Endothelial cell of umbilical vein (primary cell): ENCODE data around the gene ADAM11. TPM values are rescaled to one million over a fixed set of nuclear protein-coding genes. Genes with fewer than 3 reads are reported as not detected.
"Not testable (repeated sequence)": the region's sequence is repeated elsewhere in the genome, so short reads cannot be mapped to it uniquely, and the experiment has no call there.

Experiments
- BruUV-seq: library from RNA; stranded (reverse); fragments of 400-500 nt; replicated peaks from 2 replicates; lab custom pipeline; 2021; lab: Mats Ljungman, UMichigan
- CTCF ChIA-PET: fragments of 300-600, 350-600 bp; sonication (Branson Sonifier 250); formaldehyde crosslinking; loops from one replicate; lab custom pipeline; 2021; ENCODE audit warnings: antibody characterized with exemption, inconsistent platforms; lab: Charles Lee
- POLR2A ChIA-PET: fragments of 300-600, 350-600 bp; sonication (Branson Sonifier 250); formaldehyde crosslinking; loops from one replicate; lab custom pipeline; 2021; ENCODE audit warnings: antibody characterized with exemption, inconsistent platforms; lab: Charles Lee
- DNase-seq: peaks from one replicate; pipeline ENCODE4 v3.0.0-alpha.2; 2011; ENCODE audit warnings: low read depth, low spot score
- FAIRE-seq: peaks from 2 replicates; lab custom pipeline; 2011; peaks lifted over from hg19 to GRCh38; lab: Jason Lieb, UNC
- H2AFZ ChIP-seq: 2 replicates; pipeline ENCODE4 v1.6.0; 2012; ENCODE audit warnings: low read depth, low read length, control low read depth, inconsistent platforms
- H3K27ac ChIP-seq: 2 replicates; pipeline ENCODE4 v1.5.1; 2011; ENCODE audit warnings: low read depth, mild to moderate bottlenecking, control low read depth, low read length, moderate library complexity; ENCODE audit not compliant: insufficient read depth
- H3K27me3 ChIP-seq, 2 experiments: 2 replicates each; pipeline versions ENCODE4 v1.6.0 to v1.6.1; 2011; ENCODE audit warnings: low read length in 2 of 2, mixed read lengths in 1 of 2; ENCODE audit not compliant: control insufficient read depth in 2 of 2, insufficient read depth in 2 of 2
- H3K36me3 ChIP-seq, 2 experiments: 2 replicates in 1 of 2; 3 replicates in 1 of 2; pipeline ENCODE4 v1.5.1; 2011; ENCODE audit warnings: low read length in 2 of 2, mild to moderate bottlenecking in 1 of 2, moderate library complexity in 1 of 2; ENCODE audit not compliant: control insufficient read depth in 2 of 2, insufficient read depth in 2 of 2; ENCODE audit errors: extremely low read depth in 1 of 2
- H3K4me1 ChIP-seq: 3 replicates; pipeline ENCODE4 v1.5.1; 2011; ENCODE audit warnings: mild to moderate bottlenecking, low read length; ENCODE audit not compliant: control insufficient read depth, insufficient read depth; ENCODE audit errors: extremely low read depth
- H3K4me2 ChIP-seq: 2 replicates; pipeline ENCODE4 v1.6.1; 2011; ENCODE audit warnings: low read length, control low read depth, mixed read lengths; ENCODE audit not compliant: insufficient read depth
- H3K4me3 ChIP-seq, 3 experiments: fragments of 200-600 bp in 1 of 3; sonication (generic), shearing (Covaris generic) in 1 of 3; replicated peaks in 1 of 3; 2 replicates each; pipeline ENCODE4 v1.5.1; 2011 to 2016; ENCODE audit warnings: control low read depth in 3 of 3, low read length in 3 of 3, mild to moderate bottlenecking in 2 of 3, inconsistent platforms in 1 of 3, low read depth in 1 of 3, moderate library complexity in 1 of 3; ENCODE audit not compliant: insufficient read depth in 1 of 3
- H3K79me2 ChIP-seq: 2 replicates; pipeline ENCODE4 v1.6.0; 2012; ENCODE audit warnings: low read length, inconsistent platforms; ENCODE audit not compliant: control insufficient read depth, insufficient read depth
- H3K9ac ChIP-seq: replicated peaks from 2 replicates; pipeline ENCODE3; 2011; ENCODE audit warnings: low read length, control low read depth; ENCODE audit not compliant: insufficient read depth; ENCODE audit errors: extremely low read depth
- H3K9me1 ChIP-seq: replicated peaks from 3 replicates; pipeline ENCODE4 v1.6.0; 2011; ENCODE audit warnings: mild to moderate bottlenecking, low read length; ENCODE audit not compliant: control insufficient read depth, insufficient read depth; ENCODE audit errors: extremely low read depth
- H3K9me3 ChIP-seq: replicated peaks from 2 replicates; pipeline ENCODE4 v1.5.1; 2012; ENCODE audit warnings: low read length, inconsistent platforms; ENCODE audit not compliant: control insufficient read depth, insufficient read depth
- H4K20me1 ChIP-seq: replicated peaks from 2 replicates; pipeline ENCODE3; 2011; ENCODE audit warnings: mild to moderate bottlenecking, low read length; ENCODE audit not compliant: control insufficient read depth, insufficient read depth; ENCODE audit errors: extremely low read depth
- EZH2 ChIP-seq: IDR thresholded peaks from 2 replicates; pipeline ENCODE4 v1.6.1; 2012; ENCODE audit warnings: borderline replicate concordance, low read depth, mild to moderate bottlenecking, moderate library complexity, low read length, inconsistent platforms; ENCODE audit not compliant: severe bottlenecking
- FOS ChIP-seq: IDR thresholded peaks from 2 replicates; pipeline ENCODE4 v1.6.1; 2011; ENCODE audit warnings: mild to moderate bottlenecking, low read length, moderate library complexity, borderline replicate concordance; ENCODE audit not compliant: insufficient read depth
- GATA2 ChIP-seq: IDR thresholded peaks from 2 replicates; pipeline ENCODE4 v1.7.0; 2011; ENCODE audit warnings: low read depth, mild to moderate bottlenecking, moderate library complexity, mixed read lengths, low read length; ENCODE audit not compliant: insufficient read length, insufficient read depth
- JUN ChIP-seq: IDR thresholded peaks from 2 replicates; pipeline ENCODE4 v1.6.1; 2011; ENCODE audit warnings: borderline replicate concordance, low read depth; ENCODE audit not compliant: insufficient read length, insufficient read depth
- MYC ChIP-seq: IDR thresholded peaks from one replicate; pipeline ENCODE4 v1.6.1; 2011; ENCODE audit warnings: mild to moderate bottlenecking, low read depth, low read length
- POLR2A ChIP-seq: IDR thresholded peaks from 2 replicates; pipeline ENCODE4 v1.6.1; 2012; ENCODE audit warnings: low read depth, mild to moderate bottlenecking, control low read depth, low read length
- POLR2AphosphoS5 ChIP-seq: IDR thresholded peaks from 2 replicates; pipeline ENCODE4 v1.6.1; 2012; ENCODE audit warnings: low read depth, mild to moderate bottlenecking, control low read depth, low read length, moderate library complexity; ENCODE audit not compliant: insufficient read depth
- dilution Hi-C: fragments of 300-500 bp; cut with MboI; formaldehyde crosslinking; loops from one replicate; pipeline ENCODE4 v1.15.0; 2019; ENCODE audit warnings: low sequenced_read_pairs; ENCODE audit not compliant: extremely low pct_ligation_motif_present
- intact Hi-C: fragments of 100-400 bp; cut with micrococcal nuclease; formaldehyde crosslinking; loops from one replicate; pipeline ENCODE4 v1.10.0; 2022
- polyA plus RNA-seq, 4 experiments: library from polyadenylated mRNA; depleted of rRNA in 3 of 4; stranded (reverse) in 3 of 4; unstranded in 1 of 4; fragments of >200 nt; gene quantifications; 2 replicates each; pipeline versions ENCODE4 v1.2.1 to v1.2.3, GENCODE V29; 2011 to 2012; ENCODE audit warnings: missing spikeins in 1 of 4
- total RNA-seq: library from RNA; stranded (reverse); gene quantifications from 2 replicates; pipeline ENCODE4 v1.2.3, GENCODE V29; 2021
- TF ChIP-seq, protein P1 (sequence below), 2 donors: IDR thresholded peaks; 1 replicate in 1 of 2; 2 replicates in 1 of 2; pipeline ENCODE4 v1.5.1; 2011; ENCODE audit warnings: low read length in 2 of 2, mild to moderate bottlenecking in 2 of 2, moderate library complexity in 2 of 2, control low read depth in 1 of 2, inconsistent platforms in 1 of 2, low read depth in 1 of 2; ENCODE audit not compliant: insufficient read depth in 1 of 2; ENCODE audit errors: extremely low read depth in 1 of 2
- TF ChIP-seq, protein P2 (sequence below): IDR thresholded peaks from 2 replicates; pipeline ENCODE4 v1.6.1; 2011; ENCODE audit not compliant: insufficient read depth, insufficient read length

Gene ADAM11
- total and polyA plus RNA-seq, 2 donors (not counting 3 experiments of a cell fraction or from before 2014, with no cell fraction given) = 0.71 to 1.1 TPM

GRCh38 chr17:44754276-44754675 is 4.5 kb upstream of the ADAM11 start:
- FAIRE-seq = no peak
- no peaks in the 10 kb centered on the region for H3K79me2 ChIP-seq
- H2AFZ ChIP-seq = no peak overlapping the region
- no TSS peak for BruUV-seq
- TF ChIP-seq MYC = no peak
- TF ChIP-seq, protein P1, sequence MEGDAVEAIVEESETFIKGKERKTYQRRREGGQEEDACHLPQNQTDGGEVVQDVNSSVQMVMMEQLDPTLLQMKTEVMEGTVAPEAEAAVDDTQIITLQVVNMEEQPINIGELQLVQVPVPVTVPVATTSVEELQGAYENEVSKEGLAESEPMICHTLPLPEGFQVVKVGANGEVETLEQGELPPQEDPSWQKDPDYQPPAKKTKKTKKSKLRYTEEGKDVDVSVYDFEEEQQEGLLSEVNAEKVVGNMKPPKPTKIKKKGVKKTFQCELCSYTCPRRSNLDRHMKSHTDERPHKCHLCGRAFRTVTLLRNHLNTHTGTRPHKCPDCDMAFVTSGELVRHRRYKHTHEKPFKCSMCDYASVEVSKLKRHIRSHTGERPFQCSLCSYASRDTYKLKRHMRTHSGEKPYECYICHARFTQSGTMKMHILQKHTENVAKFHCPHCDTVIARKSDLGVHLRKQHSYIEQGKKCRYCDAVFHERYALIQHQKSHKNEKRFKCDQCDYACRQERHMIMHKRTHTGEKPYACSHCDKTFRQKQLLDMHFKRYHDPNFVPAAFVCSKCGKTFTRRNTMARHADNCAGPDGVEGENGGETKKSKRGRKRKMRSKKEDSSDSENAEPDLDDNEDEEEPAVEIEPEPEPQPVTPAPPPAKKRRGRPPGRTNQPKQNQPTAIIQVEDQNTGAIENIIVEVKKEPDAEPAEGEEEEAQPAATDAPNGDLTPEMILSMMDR (IDR thresholded peaks at IDR 0.05; ENCODE audit: extremely low read depth in 1 of 2, insufficient read depth in 1 of 2, low read depth in 1 of 2, low read length in 2 of 2) = no peak
- no peak for TF ChIP-seq POLR2AphosphoS5
- TF ChIP-seq JUN = no peak
- TF ChIP-seq POLR2A = no peak
- no peak for TF ChIP-seq FOS
- TF ChIP-seq EZH2 = no peak
- TF ChIP-seq, protein P2, sequence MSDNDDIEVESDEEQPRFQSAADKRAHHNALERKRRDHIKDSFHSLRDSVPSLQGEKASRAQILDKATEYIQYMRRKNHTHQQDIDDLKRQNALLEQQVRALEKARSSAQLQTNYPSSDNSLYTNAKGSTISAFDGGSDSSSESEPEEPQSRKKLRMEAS = no peak
- no peak for TF ChIP-seq GATA2
- POLR2A ChIA-PET = interaction anchor here (0.6 kb wide), 2 partner anchors 30 to 83 kb away, joined by 3 to 4 read pairs; no protein-coding TSS in a partner anchor
- H3K27me3 ChIP-seq = no peaks in the 10 kb centered on the region
- peaks cover 3 to 7% of the 10 kb centered on the region in 2 experiments for H3K36me3 ChIP-seq
- peaks cover 1% of the 10 kb centered on the region for H3K4me1 ChIP-seq
- no peak for DNase-seq
- dilution Hi-C loops (loop anchor here (25.0 kb wide), 1 partner anchor 108 kb away; no protein-coding TSS in a partner anchor), intact Hi-C loops (no loop called here)
- H3K9ac ChIP-seq = no peak overlapping the region
- no peak overlapping the region for H3K27ac ChIP-seq
- no peak overlapping the region for H3K4me2 ChIP-seq
- no peaks in the 10 kb centered on the region for H3K9me1 ChIP-seq
- H3K9me3 ChIP-seq = no peaks in the 10 kb centered on the region
- no peaks in the 10 kb centered on the region for H4K20me1 ChIP-seq
- CTCF ChIA-PET = interaction anchor here (1.2 kb wide), 2 partner anchors 124 to 266 kb away, joined by 3 read pairs; no protein-coding TSS in a partner anchor
- no peak overlapping the region for H3K4me3 ChIP-seq

DNA sequence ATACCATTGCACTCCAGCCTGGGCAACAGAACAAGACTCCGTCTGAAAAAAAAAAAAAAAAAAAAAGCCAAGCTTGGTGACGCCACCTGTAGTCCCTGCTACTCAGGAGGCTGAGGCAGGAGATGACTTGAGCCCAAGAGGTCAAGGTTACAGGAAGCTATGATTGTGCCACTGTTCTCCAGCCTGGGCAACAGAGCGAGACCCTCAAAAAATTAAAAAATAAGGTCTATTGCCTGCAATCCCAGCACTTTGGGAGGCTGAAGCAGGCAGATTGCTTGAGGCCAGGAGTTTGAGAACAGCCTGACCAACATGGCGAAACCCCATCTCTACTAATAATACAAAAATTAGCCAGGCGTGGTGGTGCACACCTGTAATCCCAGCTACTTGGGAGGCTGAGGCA is 3.6 kb upstream of the ADAM11 start:
- H3K36me3 ChIP-seq, H3K27me3 ChIP-seq, intact Hi-C loops, H3K79me2 ChIP-seq, H3K27ac ChIP-seq, DNase-seq, H3K4me2 ChIP-seq, FAIRE-seq, H3K4me3 ChIP-seq, H3K9me3 ChIP-seq, H3K4me1 ChIP-seq, H3K9ac ChIP-seq, H2AFZ ChIP-seq, BruUV-seq, H4K20me1 ChIP-seq, H3K9me1 ChIP-seq: not testable (repeated sequence)
- dilution Hi-C loops = loop anchor here (25.0 kb wide), 1 partner anchor 107 kb away; no protein-coding TSS in a partner anchor
- POLR2A ChIA-PET = interaction anchor here (0.7 kb wide), 1 partner anchor 1664 kb away, joined by 3 read pairs; no protein-coding TSS in a partner anchor
- CTCF ChIA-PET = interaction anchor here (0.6 kb wide), 1 partner anchor 124 kb away, joined by 3 read pairs; no protein-coding TSS in a partner anchor
